GM12878 (cell line): ENCODE results near the gene ZNF502. TPM values are rescaled to one million over a fixed set of nuclear protein-coding genes. Genes with fewer than 3 reads are reported as not detected.

Experiments used
- E2F8 ChIP-seq: fragments of 450-650 bp; IDR thresholded peaks from 2 replicates; pipeline ENCODE4 v1.6.1; 2018; ENCODE audit warnings: mild to moderate bottlenecking, low read depth, moderate library complexity; ENCODE audit not compliant: partially characterized antibody
- FOXM1 ChIP-seq: IDR thresholded peaks from 2 replicates; pipeline ENCODE4 v1.6.1; 2012; ENCODE audit warnings: low read depth, mild to moderate bottlenecking, inconsistent platforms, low read length, moderate library complexity
- IRF4 ChIP-seq: IDR thresholded peaks from 2 replicates; pipeline ENCODE4 v1.6.1; 2011; ENCODE audit warnings: low read depth, low read length
- MXI1 ChIP-seq: fragments of 150-350 bp; IDR thresholded peaks from 2 replicates; pipeline ENCODE4 v1.6.1; 2011; ENCODE audit warnings: low read depth, mild to moderate bottlenecking, inconsistent platforms, low read length, improper control_type of control experiment
- MYC ChIP-seq: IDR thresholded peaks from 2 replicates; pipeline ENCODE4 v1.6.1; 2011; ENCODE audit warnings: mild to moderate bottlenecking, low read length, moderate library complexity, inconsistent platforms; ENCODE audit not compliant: insufficient read depth, insufficient replicate concordance, insufficient read length, severe bottlenecking
- NFIC ChIP-seq: IDR thresholded peaks from 2 replicates; pipeline ENCODE4 v1.6.1; 2012; ENCODE audit warnings: low read depth, mild to moderate bottlenecking, inconsistent platforms, low read length, moderate library complexity
- NFXL1 ChIP-seq: fragments of 450-650 bp; IDR thresholded peaks from 2 replicates; pipeline ENCODE4 v1.6.1; 2017; ENCODE audit warnings: antibody characterized with exemption, mild to moderate bottlenecking, borderline replicate concordance
- NRF1 ChIP-seq: conservative IDR thresholded peaks from 2 replicates; pipeline ENCODE4 v1.6.1; 2011; ENCODE audit warnings: mild to moderate bottlenecking, low read depth, low read length, improper control_type of control experiment
- PAX5 ChIP-seq: IDR thresholded peaks from 2 replicates; pipeline ENCODE4 v1.6.1; 2011; ENCODE audit warnings: low read depth, low read length, borderline replicate concordance
- PRDM15 ChIP-seq: fragments of 450-650 bp; formaldehyde crosslinking; IDR thresholded peaks from 2 replicates; pipeline ENCODE4 v1.4.0; 2020; ENCODE audit warnings: mild to moderate bottlenecking, moderate library complexity
- REST ChIP-seq: IDR thresholded peaks from 2 replicates; pipeline ENCODE4 v1.6.1; 2012; ENCODE audit warnings: mild to moderate bottlenecking, low read depth, low read length
- RFX5 ChIP-seq: IDR thresholded peaks from 2 replicates; pipeline ENCODE4 v1.6.1; 2011; ENCODE audit warnings: low read depth, low read length, improper control_type of control experiment
- SMAD1 ChIP-seq: fragments of 450-650 bp; IDR thresholded peaks from 2 replicates; pipeline ENCODE4 v1.6.1; 2018; ENCODE audit warnings: mild to moderate bottlenecking, low read depth; ENCODE audit not compliant: partially characterized antibody
- SMAD5 ChIP-seq: IDR thresholded peaks from 2 replicates; pipeline ENCODE4 v1.6.1; 2016; ENCODE audit warnings: antibody characterized with exemption, low read depth
- SMARCA5 ChIP-seq: fragments of 450-650 bp; IDR thresholded peaks from 2 replicates; pipeline ENCODE4 v1.6.1; 2017; ENCODE audit warnings: mild to moderate bottlenecking
- SMC3 ChIP-seq: IDR thresholded peaks from 2 replicates; pipeline ENCODE4 v1.6.1; 2011; ENCODE audit warnings: low read length, improper control_type of control experiment, borderline replicate concordance
- SREBF1 ChIP-seq: IDR thresholded peaks from 2 replicates; pipeline ENCODE4 v1.6.1; 2012; ENCODE audit warnings: mild to moderate bottlenecking, low read length
- SUZ12 ChIP-seq: fragments of 200-600 bp; sonication (generic); IDR thresholded peaks from one replicate; pipeline ENCODE4 v1.6.1; 2018; ENCODE audit warnings: antibody characterized with exemption, mild to moderate bottlenecking; ENCODE audit not compliant: unreplicated experiment
- WRNIP1 ChIP-seq: IDR thresholded peaks from 2 replicates; pipeline ENCODE4 v1.6.1; 2011; ENCODE audit warnings: low read depth, low read length, improper control_type of control experiment, borderline replicate concordance
- YBX1 ChIP-seq: fragments of 450-650 bp; IDR thresholded peaks from 2 replicates; pipeline ENCODE4 v1.6.1; 2016; ENCODE audit warnings: antibody characterized with exemption
- ZNF384 ChIP-seq: IDR thresholded peaks from 2 replicates; pipeline ENCODE4 v1.6.1; 2012; ENCODE audit warnings: low read depth, mild to moderate bottlenecking, low read length, improper control_type of control experiment, borderline replicate concordance
- polyA plus RNA-seq, 11 experiments: library from polyadenylated mRNA; depleted of rRNA in 4 of 11; unstranded in 6 of 11; stranded (reverse) in 5 of 11; fragments of >200 nt; fragmentation: Nextera tagmentation in 4 of 11; fragmentation: Illumina TruSeq in 1 of 11; extraction: Ambion mirVana in 4 of 11; extraction: Trizol in 1 of 11; gene quantifications; 1 replicate in 1 of 11; 2 replicates in 10 of 11; pipeline versions ENCODE4 v1.2.1 to v1.2.3, GENCODE V29; 2011 to 2016; ENCODE audit warnings: inconsistent platforms in 2 of 11, missing spikeins in 2 of 11, low read depth in 1 of 11
- total RNA-seq, 4 experiments: library from RNA; depleted of rRNA in 3 of 4; stranded (reverse); fragments of >200 nt in 3 of 4; fragmentation: Illumina TruSeq in 1 of 4; extraction: Trizol in 1 of 4; gene quantifications; 2 replicates each; pipeline versions ENCODE4 v1.2.1 to v1.2.3, GENCODE V29; 2013 to 2021

The ZNF502 gene
- total and polyA plus RNA-seq, 10 of the 15 experiments (the other 5 are each of a cell fraction or from before 2014, with no cell fraction given), result 0.39 to 1.7 (median 1.1) TPM

- TF ChIP-seq FOXM1 (peak; percentile 72; the same call in 1 of the 2 replicates), YBX1 (no peak), REST (no peak), SMAD5 (no peak), NFIC (no peak; the same call in 1 of the 2 replicates), NRF1 (no peak), SUZ12 (no peak), SMARCA5 (no peak; the same call in 1 of the 2 replicates), SMAD1 (no peak), SREBF1 (no peak), WRNIP1 (no peak), MXI1 (peak; percentile 95), NFXL1 (no peak), SMC3 (no peak; the same call in 1 of the 2 replicates), PRDM15 (no peak), E2F8 (peak; percentile 77), PAX5 (peak; percentile 69; the same call in 1 of the 2 replicates), MYC (no peak), IRF4 (no peak), RFX5 (peak; percentile 64), ZNF384 (no peak)
Measured at GRCh38 chr3:44761424-44762169, 49.1 kb downstream of the ZNF502 start, which contains the start of the genes KIAA1143 and KIF15 (continued).
